Measurements from ENCODE around the gene HNRNPL.

GRCh38 chr19:38891771-38892170 lies 42.0 kb upstream of the HNRNPL start:
- TF ChIP-seq POLR2A (IDR thresholded peaks at IDR 0.05; ENCODE audit: low read depth, low read length) (no peak), POLR2AphosphoS5 (IDR thresholded peaks at IDR 0.05; ENCODE audit: low read depth, low read length) (no peak), TAF1 (IDR thresholded peaks at IDR 0.05; ENCODE audit: low read depth, low read length) (no peak), SPI1 (IDR thresholded peaks at IDR 0.05; ENCODE audit: low read depth, low read length) (no peak), POU2F2 (IDR thresholded peaks at IDR 0.05; ENCODE audit: low read depth, low read length) (no peak)

Measured in GM12891 (cell line).